Left lung (tissue), 10 donors: ENCODE measurements around the gene FBXO24. TPM values are rescaled to one million over a fixed set of nuclear protein-coding genes. Genes with fewer than 3 reads are reported as not detected.

Experiments used
- ATAC-seq: fragments of 200-7000 bp; cut with Tn5 transposase; one replicate; pipeline ENCODE4 v1.9.1; 2020; ENCODE audit warnings: moderate library complexity
- DNase-seq, 4 donors: peaks; one replicate each; pipeline ENCODE4 v3.0.0-alpha.2; 2013 to 2020
- H3K27ac ChIP-seq, 2 donors: fragments of 200-600 bp; sonication (generic) in 1 of 2; one replicate each; pipeline versions ENCODE4 v1.5.0 to v1.8.0; 2020 to 2021
- H3K27me3 ChIP-seq, 2 donors: fragments of 200-600 bp; sonication (generic) in 1 of 2; one replicate each; pipeline versions ENCODE4 v1.5.0 to v1.8.0; 2020 to 2021
- H3K36me3 ChIP-seq, 2 donors: fragments of 200-600 bp; sonication (generic) in 1 of 2; one replicate each; pipeline versions ENCODE4 v1.5.0 to v1.8.0; 2020 to 2021
- H3K4me1 ChIP-seq, 2 donors: fragments of 200-600 bp; one replicate each; pipeline ENCODE4 v1.8.0; 2021
- H3K4me3 ChIP-seq, 2 donors: fragments of 200-600 bp; sonication (generic) in 1 of 2; one replicate each; pipeline versions ENCODE4 v1.5.0 to v1.8.0; 2020 to 2021; ENCODE audit warnings: mild to moderate bottlenecking in 1 of 2
- H3K9me3 ChIP-seq, 2 donors: fragments of 200-600 bp; sonication (generic) in 1 of 2; one replicate each; pipeline versions ENCODE4 v1.5.0 to v1.8.0; 2020 to 2021
- intact Hi-C, 2 donors: fragments of 100-400 bp; cut with DNase I; formaldehyde crosslinking; loops; one replicate each; pipeline versions ENCODE4 v1.11.2 to v1.14.2; 2022
- polyA plus RNA-seq, 6 donors: library from polyadenylated mRNA; unstranded; fragments of 120-200 nt; gene quantifications; one replicate each; pipeline ENCODE4 v1.2.1, GENCODE V29; 2013; ENCODE audit not compliant: insufficient read length in 6 of 6
- total RNA-seq, 2 donors: library from RNA; stranded (reverse); fragmentation: NEBNext Ultra II Directional; extraction: Animal tissue kit (Norgen Biotek cat#: 25700); gene quantifications; one replicate each; pipeline ENCODE4 v1.2.1, GENCODE V29; 2021
- TF ChIP-seq, protein P1 (sequence below), 2 donors: fragments of 200-600 bp; sonication (generic) in 1 of 2; IDR thresholded peaks; one replicate each; pipeline versions ENCODE4 v1.5.0 to v1.8.0; 2021; ENCODE audit warnings: antibody characterized with exemption in 2 of 2
- donor health status: DM: no; HTN: yes; CAD: no.
- donor health status: DM: no; HTN: no; CAD: no.

The FBXO24 gene
- total and polyA plus RNA-seq, 8 donors = 0.37 to 5.5 (median 4.7) TPM

- Histone ChIP-seq H3K36me3 (no peaks in the 10 kb centered on the region), H3K4me3 (no peak overlapping the region), H3K4me1 (peaks cover 0 to 3% of the 10 kb centered on the region in 2 donors), H3K9me3 (no peaks in the 10 kb centered on the region), H3K27ac (no peak overlapping the region), H3K27me3 (no peaks in the 10 kb centered on the region)
- no peak for DNase-seq
- TF ChIP-seq, protein P1, sequence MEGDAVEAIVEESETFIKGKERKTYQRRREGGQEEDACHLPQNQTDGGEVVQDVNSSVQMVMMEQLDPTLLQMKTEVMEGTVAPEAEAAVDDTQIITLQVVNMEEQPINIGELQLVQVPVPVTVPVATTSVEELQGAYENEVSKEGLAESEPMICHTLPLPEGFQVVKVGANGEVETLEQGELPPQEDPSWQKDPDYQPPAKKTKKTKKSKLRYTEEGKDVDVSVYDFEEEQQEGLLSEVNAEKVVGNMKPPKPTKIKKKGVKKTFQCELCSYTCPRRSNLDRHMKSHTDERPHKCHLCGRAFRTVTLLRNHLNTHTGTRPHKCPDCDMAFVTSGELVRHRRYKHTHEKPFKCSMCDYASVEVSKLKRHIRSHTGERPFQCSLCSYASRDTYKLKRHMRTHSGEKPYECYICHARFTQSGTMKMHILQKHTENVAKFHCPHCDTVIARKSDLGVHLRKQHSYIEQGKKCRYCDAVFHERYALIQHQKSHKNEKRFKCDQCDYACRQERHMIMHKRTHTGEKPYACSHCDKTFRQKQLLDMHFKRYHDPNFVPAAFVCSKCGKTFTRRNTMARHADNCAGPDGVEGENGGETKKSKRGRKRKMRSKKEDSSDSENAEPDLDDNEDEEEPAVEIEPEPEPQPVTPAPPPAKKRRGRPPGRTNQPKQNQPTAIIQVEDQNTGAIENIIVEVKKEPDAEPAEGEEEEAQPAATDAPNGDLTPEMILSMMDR (IDR thresholded peaks at IDR 0.05) = no peak
- no peak for ATAC-seq
- intact Hi-C loops = no loop called here
Observed at GRCh38 chr7:100598425-100598824, 12.3 kb downstream of the FBXO24 start.

GRCh38 chr7:100599911-100600729, 14.0 kb downstream of the FBXO24 start:
- no peaks in the 10 kb centered on the region for H3K36me3 ChIP-seq
- TF ChIP-seq, protein P1 (IDR thresholded peaks at IDR 0.05) = no peak
- DNase-seq = no peak
- intact Hi-C loops = loop anchor here in 1 of 2 donors (2.0 kb wide), 1 partner anchor 33 kb away; no protein-coding TSS in a partner anchor
- peaks cover 0 to 17% of the 10 kb centered on the region in 2 donors for H3K4me1 ChIP-seq
- no peak for ATAC-seq
- no peak overlapping the region for H3K27ac ChIP-seq
- H3K9me3 ChIP-seq = no peaks in the 10 kb centered on the region
- peaks cover 0 to 8% of the 10 kb centered on the region in 2 donors for H3K27me3 ChIP-seq
- H3K4me3 ChIP-seq = no peak overlapping the region

DNA sequence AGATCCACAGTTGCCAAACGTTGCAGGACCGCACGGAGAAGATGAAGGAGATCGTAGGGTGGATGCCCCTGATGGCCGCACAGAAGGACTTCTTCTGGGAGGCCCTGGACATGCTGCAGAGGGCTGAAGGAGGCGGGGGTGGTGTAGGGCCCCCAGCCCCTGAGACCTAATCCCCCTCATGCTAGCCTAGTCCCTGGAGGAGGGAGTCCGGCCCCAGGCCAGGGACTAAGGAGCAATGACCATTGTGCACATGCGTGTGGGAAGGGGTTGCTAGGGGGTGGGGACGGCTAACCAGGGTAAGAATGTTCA, 14.6 kb downstream of the FBXO24 start:
- DNase-seq (no peak), ATAC-seq (no peak)
- Histone ChIP-seq H3K36me3 (no peaks in the 10 kb centered on the region), H3K27ac (no peak overlapping the region), H3K9me3 (no peaks in the 10 kb centered on the region), H3K4me1 (peaks cover 0 to 23% of the 10 kb centered on the region in 2 donors), H3K4me3 (no peak overlapping the region), H3K27me3 (peaks cover 0 to 13% of the 10 kb centered on the region in 2 donors)
- intact Hi-C loops = loop anchor here in 1 of 2 donors (2.0 kb wide), 1 partner anchor 34 kb away; no protein-coding TSS in a partner anchor
- TF ChIP-seq, protein P1 (IDR thresholded peaks at IDR 0.05) = no peak

- H3K4me3 ChIP-seq = peak overlapping the region; percentile 54 to 74
- DNase-seq (peak; percentile 71 to 91 (median 76)), ATAC-seq (peak; percentile 27)
- TF ChIP-seq, protein P1 (IDR thresholded peaks at IDR 0.05) = no peak
- intact Hi-C loops = no loop called here
- H3K4me1 ChIP-seq = peaks cover 0 to 25% of the 10 kb centered on the region in 2 donors
- peaks cover 0 to 24% of the 10 kb centered on the region in 2 donors for H3K27me3 ChIP-seq
- peak overlapping the region; percentile 48 to 57 for H3K27ac ChIP-seq
- no peaks in the 10 kb centered on the region for H3K36me3 ChIP-seq
- H3K9me3 ChIP-seq = no peaks in the 10 kb centered on the region
Observed at GRCh38 chr7:100602889-100603725, 17.0 kb downstream of the FBXO24 start.

GRCh38 chr7:100603726-100604027, 17.5 kb downstream of the FBXO24 start:
- Histone ChIP-seq H3K4me1 (peaks cover 0 to 25% of the 10 kb centered on the region in 2 donors), H3K36me3 (no peaks in the 10 kb centered on the region), H3K27ac (peak overlapping the region; percentile 48 to 57), H3K27me3 (peaks cover 0 to 24% of the 10 kb centered on the region in 2 donors), H3K4me3 (peak overlapping the region; percentile 54 to 74), H3K9me3 (no peaks in the 10 kb centered on the region)
- peak in 1 of 4 donors; percentile 18 for DNase-seq
- no peak for ATAC-seq
- TF ChIP-seq, protein P1 (IDR thresholded peaks at IDR 0.05) = no peak
- intact Hi-C loops = no loop called here
